HG03469 (cell line): Measurements from ENCODE around the gene DPF3.

Experiments used
- ATAC-seq: cut with Tn5 transposase; IDR thresholded peaks from one replicate; pipeline ENCODE4 v1.9.1; 2021; ENCODE audit warnings: mild to moderate bottlenecking, moderate library complexity, moderate number of reproducible peaks; ENCODE audit not compliant: unreplicated experiment

Gene DPF3

GRCh38 chr14:72722201-72722785 is 171.6 kb downstream of the DPF3 start:
- no peak for ATAC-seq

- ATAC-seq = no peak
These were observed 172.8 kb downstream of the DPF3 start for GRCh38 chr14:72721083-72721482.

GRCh38 chr14:72717220-72717619 is 176.7 kb downstream of the DPF3 start:
- ATAC-seq = no peak

GRCh38 chr14:72716476-72716875 is 177.4 kb downstream of the DPF3 start:
- ATAC-seq = no peak

- no peak for ATAC-seq
These were observed 178.1 kb downstream of the DPF3 start for GRCh38 chr14:72715850-72716228.

GRCh38 chr14:72715215-72715849 is 178.6 kb downstream of the DPF3 start:
- no peak for ATAC-seq

- no peak for ATAC-seq
These were observed 179.1 kb downstream of the DPF3 start for GRCh38 chr14:72714871-72715214.

GRCh38 chr14:72714094-72714493 is 179.8 kb downstream of the DPF3 start:
- no peak for ATAC-seq

GRCh38 chr14:72711936-72712335 is 182.0 kb downstream of the DPF3 start:
- no peak for ATAC-seq

GRCh38 chr14:72709916-72710611 is 183.8 kb downstream of the DPF3 start:
- no peak for ATAC-seq

GRCh38 chr14:72708708-72709475 is 185.0 kb downstream of the DPF3 start:
- ATAC-seq = no peak

- ATAC-seq = no peak
These were observed 185.7 kb downstream of the DPF3 start for GRCh38 chr14:72708222-72708621.

- no peak for ATAC-seq
These were observed 187.4 kb downstream of the DPF3 start for GRCh38 chr14:72706485-72706884.

GRCh38 chr14:72704502-72704901 is 189.4 kb downstream of the DPF3 start:
- ATAC-seq = no peak

- no peak for ATAC-seq
These were observed 192.3 kb downstream of the DPF3 start for GRCh38 chr14:72701605-72702004.

- no peak for ATAC-seq
These were observed 192.7 kb downstream of the DPF3 start for GRCh38 chr14:72701237-72701565.

GRCh38 chr14:72700338-72701236 is 193.3 kb downstream of the DPF3 start:
- no peak for ATAC-seq

GRCh38 chr14:72699852-72700257 is 194.0 kb downstream of the DPF3 start:
- ATAC-seq = no peak

GRCh38 chr14:72699443-72699842 is 194.5 kb downstream of the DPF3 start:
- ATAC-seq = no peak

- ATAC-seq = no peak
These were observed 201.2 kb downstream of the DPF3 start for GRCh38 chr14:72692696-72693095.

GRCh38 chr14:72690324-72690723 is 203.6 kb downstream of the DPF3 start:
- no peak for ATAC-seq
